GM12878 (cell line): ENCODE measurements around the gene LDLR. TPM values are rescaled to one million over a fixed set of nuclear protein-coding genes. Genes with fewer than 3 reads are reported as not detected.
"Not testable (repeated sequence)": the region's sequence is repeated elsewhere in the genome, so short reads cannot be mapped to it uniquely, and the experiment has no call there.

Experiments used
- ATAC-seq: fragments of 200-7000 bp; cut with Tn5 transposase; 3 replicates; pipeline ENCODE4 v1.9.1; 2020; ENCODE audit warnings: mild to moderate bottlenecking, moderate library complexity
- BruUV-seq: library from RNA; stranded (reverse); fragments of 400-500 nt; replicated peaks from 2 replicates; lab custom pipeline; 2021; lab: Mats Ljungman, UMichigan
- CTCF ChIA-PET: fragments of 300-600 bp; sonication (Branson Sonifier 250); formaldehyde crosslinking; extraction: SDS; loops from one replicate; lab custom pipeline; 2021; ENCODE audit warnings: inconsistent platforms; lab: Yijun Ruan, JAX
- POLR2A ChIA-PET: fragments of 350-600 bp; formaldehyde crosslinking; extraction: SDS; loops from one replicate; lab custom pipeline; 2021; ENCODE audit warnings: inconsistent platforms; lab: Charles Lee
- RAD21 ChIA-PET: fragments of 300-600 bp; sonication (Branson Sonifier 250); formaldehyde crosslinking; loops from one replicate; lab custom pipeline; 2023; ENCODE audit warnings: antibody characterized with exemption; ENCODE audit not compliant: unreplicated experiment; lab: Charles Lee
- SMC1A ChIA-PET: fragments of 300-600 bp; sonication (Branson Sonifier 250); formaldehyde crosslinking; loops from one replicate; lab custom pipeline; 2023; ENCODE audit not compliant: unreplicated experiment, uncharacterized antibody; lab: Charles Lee
- DNase-seq: peaks from one replicate; pipeline ENCODE4 v3.0.0-alpha.2; 2011; ENCODE audit warnings: low read depth, low spot score
- FAIRE-seq: peaks from 3 replicates; lab custom pipeline; 2011; peaks lifted over from hg19 to GRCh38; lab: Jason Lieb, UNC
- H2AFZ ChIP-seq: 2 replicates; pipeline ENCODE4 v1.6.0; 2011; ENCODE audit warnings: low read depth, low read length, control low read depth; ENCODE audit not compliant: control insufficient read depth
- H3K27ac ChIP-seq: 2 replicates; pipeline ENCODE4 v1.5.1; 2011; ENCODE audit warnings: control low read depth; ENCODE audit not compliant: control insufficient read depth, insufficient read depth
- H3K27me3 ChIP-seq, 2 experiments: replicated peaks in 1 of 2; 2 replicates each; pipeline versions ENCODE4 v1.6.0 to v1.6.1; 2011; ENCODE audit warnings: low read length in 1 of 2; ENCODE audit not compliant: control insufficient read depth in 2 of 2, insufficient read depth in 2 of 2
- H3K36me3 ChIP-seq, 2 experiments: 2 replicates each; pipeline ENCODE4 v1.5.1; 2011; ENCODE audit warnings: low read length in 1 of 2; ENCODE audit not compliant: control insufficient read depth in 2 of 2, insufficient read depth in 2 of 2
- H3K4me1 ChIP-seq: 2 replicates; pipeline ENCODE4 v1.6.1; 2011; ENCODE audit warnings: mild to moderate bottlenecking, low read length, moderate library complexity, mixed read lengths; ENCODE audit not compliant: control insufficient read depth, insufficient read depth
- H3K4me2 ChIP-seq: 2 replicates; pipeline ENCODE4 v1.6.0; 2011; ENCODE audit warnings: control low read depth; ENCODE audit not compliant: control insufficient read depth, insufficient read depth
- H3K4me3 ChIP-seq: fragments of 200-600 bp; sonication (generic); 2 replicates; pipeline ENCODE4 v1.5.1; 2016
- H3K79me2 ChIP-seq: 2 replicates; pipeline ENCODE4 v1.6.0; 2011; ENCODE audit warnings: low read length; ENCODE audit not compliant: control insufficient read depth, insufficient read depth
- H3K9ac ChIP-seq: 2 replicates; pipeline ENCODE4 v1.8.0; 2011; ENCODE audit warnings: low read length, control low read depth, mixed read lengths; ENCODE audit not compliant: control insufficient read depth, insufficient read depth
- H3K9me3 ChIP-seq: replicated peaks from 3 replicates; pipeline ENCODE4 v1.5.1; 2011; ENCODE audit warnings: mild to moderate bottlenecking, low read length; ENCODE audit not compliant: control insufficient read depth, insufficient read depth
- H4K20me1 ChIP-seq: 2 replicates; pipeline ENCODE4 v1.6.0; 2011; ENCODE audit not compliant: control insufficient read depth, insufficient read depth
- BHLHE40 ChIP-seq, 2 experiments: fragments of 450-650 bp in 1 of 2; IDR thresholded peaks; 2 replicates each; pipeline ENCODE4 v1.6.1; 2011 to 2017; ENCODE audit warnings: low read depth in 2 of 2, borderline replicate concordance in 1 of 2, improper control_type of control experiment in 1 of 2, low read length in 1 of 2, mild to moderate bottlenecking in 1 of 2
- CHD4 ChIP-seq: fragments of 200-600 bp; sonication (generic); IDR thresholded peaks from 2 replicates; pipeline ENCODE4 v1.6.1; 2016; ENCODE audit warnings: mild to moderate bottlenecking
- ETV6 ChIP-seq, 2 experiments: fragments of 450-650 bp in 1 of 2; IDR thresholded peaks in 1 of 2; conservative IDR thresholded peaks in 1 of 2; 2 replicates each; pipeline ENCODE4 v1.6.1; 2014; ENCODE audit warnings: antibody characterized with exemption in 1 of 2, borderline replicate concordance in 1 of 2, low read depth in 1 of 2, mild to moderate bottlenecking in 1 of 2, moderate library complexity in 1 of 2
- GATAD2B ChIP-seq: fragments of 450-650 bp; conservative IDR thresholded peaks from 2 replicates; pipeline ENCODE4 v1.6.1; 2017; ENCODE audit warnings: low read depth, mild to moderate bottlenecking, moderate library complexity
- IKZF1 ChIP-seq: fragments of 450-650 bp; conservative IDR thresholded peaks from 2 replicates; pipeline ENCODE4 v1.6.1; 2017; ENCODE audit warnings: antibody characterized with exemption, mild to moderate bottlenecking
- MEF2B ChIP-seq: fragments of 450-650 bp; IDR thresholded peaks from 2 replicates; pipeline ENCODE4 v1.6.1; 2018; ENCODE audit warnings: mild to moderate bottlenecking, moderate library complexity; ENCODE audit not compliant: partially characterized antibody, poor library complexity, severe bottlenecking
- MTA3 ChIP-seq: IDR thresholded peaks from 2 replicates; pipeline ENCODE4 v1.6.1; 2012; ENCODE audit warnings: low read length, inconsistent platforms, borderline replicate concordance
- POLR2A ChIP-seq: IDR thresholded peaks from 2 replicates; pipeline ENCODE4 v1.6.1; 2011; ENCODE audit warnings: low read depth, mild to moderate bottlenecking, low read length
- WRNIP1 ChIP-seq: IDR thresholded peaks from 2 replicates; pipeline ENCODE4 v1.6.1; 2011; ENCODE audit warnings: low read depth, low read length, improper control_type of control experiment, borderline replicate concordance
- ZNF274 ChIP-seq: IDR thresholded peaks from one replicate; pipeline ENCODE4 v1.8.0; 2011; ENCODE audit not compliant: insufficient read length, insufficient read depth
- WGBS: methylation state at CpG from one replicate; pipeline ENCODE4 v1.1.6; 2016; ENCODE audit warnings: low lambda C conversion rate; ENCODE audit not compliant: insufficient replicate concordance, insufficient coverage; ENCODE audit errors: missing lambda C conversion rate; 5-methylcytosine and 5-hydroxymethylcytosine counted together
- in situ Hi-C: fragments of 300-500 bp; cut with MboI; formaldehyde crosslinking; loops from 9 replicates; pipeline ENCODE4 v1.14.3; 2018; ENCODE audit warnings: mixed read lengths
- intact Hi-C: fragments of 100-400 bp; cut with micrococcal nuclease; formaldehyde crosslinking; loops from one replicate; pipeline ENCODE4 v1.14.2; 2022; ENCODE audit not compliant: unreplicated experiment
- polyA plus RNA-seq, 11 experiments: library from polyadenylated mRNA; depleted of rRNA in 4 of 11; unstranded in 6 of 11; stranded (reverse) in 5 of 11; fragments of >200 nt; fragmentation: Nextera tagmentation in 4 of 11; fragmentation: Illumina TruSeq in 1 of 11; extraction: Ambion mirVana in 4 of 11; extraction: Trizol in 1 of 11; gene quantifications; 1 replicate in 1 of 11; 2 replicates in 10 of 11; pipeline versions ENCODE4 v1.2.1 to v1.2.3, GENCODE V29; 2011 to 2016; ENCODE audit warnings: inconsistent platforms in 2 of 11, missing spikeins in 2 of 11, low read depth in 1 of 11
- total RNA-seq, 4 experiments: library from RNA; depleted of rRNA in 3 of 4; stranded (reverse); fragments of >200 nt in 3 of 4; fragmentation: Illumina TruSeq in 1 of 4; extraction: Trizol in 1 of 4; gene quantifications; 2 replicates each; pipeline versions ENCODE4 v1.2.1 to v1.2.3, GENCODE V29; 2013 to 2021
- TF ChIP-seq, protein P1 (sequence below): fragments of 450-650 bp; IDR thresholded peaks from 2 replicates; pipeline ENCODE4 v1.6.1; 2016; ENCODE audit warnings: mild to moderate bottlenecking
- TF ChIP-seq, protein P2 (sequence below): IDR thresholded peaks from 2 replicates; pipeline ENCODE4 v1.6.1; 2011; ENCODE audit warnings: borderline replicate concordance, low read depth, mild to moderate bottlenecking, moderate library complexity, low read length; ENCODE audit not compliant: insufficient read depth, poor library complexity, severe bottlenecking

Gene LDLR
- total and polyA plus RNA-seq, 10 of the 15 experiments (the other 5 are each of a cell fraction or from before 2014, with no cell fraction given) = 11.3 to 59.2 (median 27.3) TPM

DNA sequence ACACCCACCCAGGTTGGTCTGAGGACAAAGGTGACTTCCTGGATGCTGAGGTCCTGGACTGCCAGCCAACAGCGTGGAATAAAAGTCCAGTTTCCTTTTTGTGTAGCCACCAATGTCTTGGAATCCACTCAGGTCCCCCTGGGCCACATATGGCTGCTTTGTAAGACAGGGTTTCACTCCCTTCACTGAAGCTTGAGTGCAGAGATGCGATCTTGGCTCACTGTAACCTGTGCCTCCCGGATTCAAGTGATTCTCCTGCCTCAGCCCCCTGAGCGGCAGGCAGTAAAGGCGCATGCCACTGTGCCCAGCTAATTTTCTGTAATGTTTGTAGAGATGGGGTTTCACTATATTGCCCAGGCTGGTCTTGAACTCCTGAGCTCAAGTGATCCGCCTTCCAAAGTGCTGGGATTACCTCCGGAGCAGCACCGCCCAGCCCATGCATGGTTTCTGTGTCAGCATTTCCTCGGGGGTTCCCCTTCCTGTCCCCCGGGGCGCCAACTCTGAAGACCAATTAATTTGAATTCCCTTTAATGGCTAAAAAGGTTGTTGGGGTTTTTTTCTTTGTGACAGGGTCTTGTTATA, 90.5 kb downstream of the LDLR start (continued):
- TF ChIP-seq, protein P1, sequence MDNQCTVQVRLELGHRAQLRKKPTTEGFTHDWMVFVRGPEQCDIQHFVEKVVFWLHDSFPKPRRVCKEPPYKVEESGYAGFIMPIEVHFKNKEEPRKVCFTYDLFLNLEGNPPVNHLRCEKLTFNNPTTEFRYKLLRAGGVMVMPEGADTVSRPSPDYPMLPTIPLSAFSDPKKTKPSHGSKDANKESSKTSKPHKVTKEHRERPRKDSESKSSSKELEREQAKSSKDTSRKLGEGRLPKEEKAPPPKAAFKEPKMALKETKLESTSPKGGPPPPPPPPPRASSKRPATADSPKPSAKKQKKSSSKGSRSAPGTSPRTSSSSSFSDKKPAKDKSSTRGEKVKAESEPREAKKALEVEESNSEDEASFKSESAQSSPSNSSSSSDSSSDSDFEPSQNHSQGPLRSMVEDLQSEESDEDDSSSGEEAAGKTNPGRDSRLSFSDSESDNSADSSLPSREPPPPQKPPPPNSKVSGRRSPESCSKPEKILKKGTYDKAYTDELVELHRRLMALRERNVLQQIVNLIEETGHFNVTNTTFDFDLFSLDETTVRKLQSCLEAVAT = no peak
- TF ChIP-seq, protein P2, sequence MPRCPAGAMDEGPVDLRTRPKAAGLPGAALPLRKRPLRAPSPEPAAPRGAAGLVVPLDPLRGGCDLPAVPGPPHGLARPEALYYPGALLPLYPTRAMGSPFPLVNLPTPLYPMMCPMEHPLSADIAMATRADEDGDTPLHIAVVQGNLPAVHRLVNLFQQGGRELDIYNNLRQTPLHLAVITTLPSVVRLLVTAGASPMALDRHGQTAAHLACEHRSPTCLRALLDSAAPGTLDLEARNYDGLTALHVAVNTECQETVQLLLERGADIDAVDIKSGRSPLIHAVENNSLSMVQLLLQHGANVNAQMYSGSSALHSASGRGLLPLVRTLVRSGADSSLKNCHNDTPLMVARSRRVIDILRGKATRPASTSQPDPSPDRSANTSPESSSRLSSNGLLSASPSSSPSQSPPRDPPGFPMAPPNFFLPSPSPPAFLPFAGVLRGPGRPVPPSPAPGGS = peak; percentile 45
- no peak for TF ChIP-seq ZNF274
- TF ChIP-seq WRNIP1 = no peak
- 0 out of 2 replicates have a peak, but pooled peaks have one; percentile 57 for TF ChIP-seq GATAD2B
- TF ChIP-seq POLR2A = peak; percentile 52
- TF ChIP-seq CHD4 = no peak
- peak; percentile 84 for TF ChIP-seq IKZF1
- TF ChIP-seq BHLHE40 (IDR thresholded peaks at IDR 0.05; ENCODE audit: borderline replicate concordance in 1 of 2, low read depth in 2 of 2, low read length in 1 of 2) = peak in 1 of 2 experiments; percentile 20; a peak in 1 of 4 replicates

DNA sequence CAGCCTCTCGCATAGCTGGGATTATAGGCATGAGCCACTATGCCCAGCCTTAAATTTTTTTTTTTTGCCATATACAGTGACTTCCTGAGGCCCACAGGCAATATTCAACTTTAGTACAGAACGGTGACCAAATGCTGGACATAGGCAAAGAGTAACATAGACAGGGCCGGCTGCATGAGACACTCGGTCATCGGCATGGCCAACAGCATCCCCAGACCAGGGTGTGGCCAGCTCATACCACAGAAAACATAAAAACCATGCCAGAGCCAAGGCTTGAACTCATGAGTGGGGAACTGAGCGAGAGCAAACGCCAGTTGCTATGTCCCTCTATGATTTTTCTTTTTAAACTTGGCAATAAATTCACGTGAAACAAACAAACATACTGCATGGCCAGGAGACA, 91.1 kb downstream of the LDLR start:
- SMC1A ChIA-PET = interaction anchor here (0.9 to 1.1 kb wide), 3 partner anchors 15 to 159 kb away, joined by 3 read pairs; partner anchors contain the start of genes RAB3D and SPC24
- FAIRE-seq = no peak
- 23% methylated on average over 8 of the region's 8 CpGs for WGBS

DNA sequence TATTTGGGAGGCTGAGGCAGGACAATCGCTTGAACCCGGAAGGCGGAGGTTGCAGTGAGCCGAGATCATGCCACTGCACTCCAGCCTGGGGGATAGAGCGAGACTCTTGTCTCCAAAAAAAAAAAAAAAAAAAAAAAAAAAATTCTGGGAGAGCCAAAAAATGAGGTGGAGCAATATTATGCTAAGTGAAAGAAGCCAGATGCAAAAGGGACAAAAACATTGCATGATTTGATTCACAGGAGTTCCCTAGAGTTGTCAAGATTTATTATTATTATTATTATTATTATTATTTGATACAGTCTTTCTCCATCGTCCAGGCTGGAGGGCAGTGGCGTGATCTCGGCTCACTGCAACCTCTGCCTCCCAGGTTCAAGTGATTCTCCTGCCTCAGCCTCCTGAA, 91.7 kb downstream of the LDLR start:
- 88% methylated on average over 8 of the region's 8 CpGs for WGBS
- H3K27me3 ChIP-seq, H4K20me1 ChIP-seq, H3K9me3 ChIP-seq, RAD21 ChIA-PET, POLR2A ChIA-PET, H3K27ac ChIP-seq, H3K36me3 ChIP-seq, H2AFZ ChIP-seq, FAIRE-seq, ATAC-seq, H3K79me2 ChIP-seq, SMC1A ChIA-PET, intact Hi-C loops, H3K4me3 ChIP-seq, H3K9ac ChIP-seq, BruUV-seq, H3K4me2 ChIP-seq, DNase-seq, in situ Hi-C loops: not testable (repeated sequence)
- CTCF ChIA-PET = interaction anchor here (1.2 to 1.9 kb wide), 2 partner anchors 11 to 23 kb away, joined by 3 to 5 read pairs; no protein-coding TSS in a partner anchor
- peaks cover 20% of the 10 kb centered on the region for H3K4me1 ChIP-seq

More for the DNA sequence above, 91.1 kb downstream of the LDLR start:
- RAD21 ChIA-PET = interaction anchor here (0.6 to 1.5 kb wide), 3 partner anchors 9 to 93 kb away, joined by 3 to 4 read pairs (median 3); no protein-coding TSS in a partner anchor
- Histone ChIP-seq H2AFZ (peak overlapping the region; percentile 95), H4K20me1 (no peaks in the 10 kb centered on the region), H3K27ac (peak overlapping the region; percentile 86), H3K4me2 (peak overlapping the region; percentile 97), H3K4me1 (peaks cover 20% of the 10 kb centered on the region), H3K4me3 (peak overlapping the region; percentile 62; the same call in 1 of the 2 replicates), H3K36me3 (no peaks in the 10 kb centered on the region; a peak in 1 of 4 replicates), H3K9me3 (peaks cover 3% of the 10 kb centered on the region; the same call in 1 of the 3 replicates), H3K9ac (peak overlapping the region; percentile 87; the same call in 1 of the 2 replicates), H3K27me3 (no peaks in the 10 kb centered on the region), H3K79me2 (no peaks in the 10 kb centered on the region)
- no TSS peak for BruUV-seq
- POLR2A ChIA-PET = interaction anchor here (1.0 kb wide), 2 partner anchors 23 to 88 kb away, joined by 3 to 4 read pairs; no protein-coding TSS in a partner anchor
- ATAC-seq = peak; percentile 36; the same call in 2 of the 3 replicates
- DNase-seq = no peak
- CTCF ChIA-PET = interaction anchor here (1.1 to 1.9 kb wide), 3 partner anchors 12 to 239 kb away, joined by 3 to 5 read pairs (median 5); no protein-coding TSS in a partner anchor
- TF ChIP-seq ETV6 (conservative IDR thresholded peaks at IDR 0.05 in 1 of 2, IDR thresholded peaks at IDR 0.05 in 1 of 2; ENCODE audit: borderline replicate concordance in 1 of 2, low read depth in 1 of 2) (0 out of 4 replicates have a peak, but pooled peaks of 1 of the 2 experiments have one; percentile 4), MTA3 (no peak), MEF2B (peak; percentile 19)
- in situ Hi-C loops (no loop called here), intact Hi-C loops (no loop called here)
